ENCODE measurements around the gene GH1. TPM values are rescaled to one million over a fixed set of nuclear protein-coding genes. Genes with fewer than 3 reads are reported as not detected.
"Not testable (repeated sequence)": the region's sequence is repeated elsewhere in the genome, so short reads cannot be mapped to it uniquely, and the experiment has no call there.

GH1 gene
- total RNA-seq, 1 experiment from 2014 or later = not detected

- Histone ChIP-seq H3K9me3 (ENCODE audit: low read depth, low read length, poor library complexity, severe bottlenecking) (no peaks in the 10 kb centered on the region), H3K36me3 (ENCODE audit: insufficient read depth, low read length, poor library complexity, severe bottlenecking) (no peaks in the 10 kb centered on the region), H3K27ac (ENCODE audit: low read depth, low read length, poor library complexity, severe bottlenecking) (no peak overlapping the region), H3K4me1 (ENCODE audit: insufficient read depth, low read length, poor library complexity, severe bottlenecking) (peaks cover 13% of the 10 kb centered on the region), H3K4me3 (ENCODE audit: low read depth, low read length, poor library complexity, severe bottlenecking) (no peak overlapping the region), H3K27me3 (replicated peaks; ENCODE audit: insufficient read depth, low read depth, low read length, poor library complexity) (no peaks in the 10 kb centered on the region)
- TF ChIP-seq CTCF (conservative IDR thresholded peaks at IDR 0.05; ENCODE audit: low read depth, low read length) = no peak
- TF ChIP-seq EZH2 (IDR thresholded peaks at IDR 0.05; ENCODE audit: borderline replicate concordance, low read depth, low read length, poor library complexity, severe bottlenecking) = no peak
- CTCF ChIA-PET = interaction anchor here (0.8 kb wide), 1 partner anchor 9 kb away, joined by 4 read pairs; the partner anchor contains the start of gene GH1
- no peak for DNase-seq (ENCODE audit: low spot score)
- intact Hi-C loops (cut with micrococcal nuclease; ENCODE audit: unreplicated experiment) = no loop called here
- POLR2A ChIA-PET (ENCODE audit: low non-redundant PET) = no interaction called here
- BruUV-seq (replicated peaks) = no TSS peak
Measured at GRCh38 chr17:63927464-63928171, 9.0 kb upstream of the GH1 start.

GRCh38 chr17:63926164-63926563 is 7.5 kb upstream of the GH1 start:
- BruUV-seq (replicated peaks) = no TSS peak
- Histone ChIP-seq H3K27ac (ENCODE audit: low read depth, low read length, poor library complexity, severe bottlenecking) (no peak overlapping the region), H3K4me1 (ENCODE audit: insufficient read depth, low read length, poor library complexity, severe bottlenecking) (no peaks in the 10 kb centered on the region), H3K4me3 (ENCODE audit: low read depth, low read length, poor library complexity, severe bottlenecking) (no peak overlapping the region), H3K27me3 (replicated peaks; ENCODE audit: insufficient read depth, low read depth, low read length, poor library complexity) (no peaks in the 10 kb centered on the region), H3K36me3 (ENCODE audit: insufficient read depth, low read length, poor library complexity, severe bottlenecking) (no peaks in the 10 kb centered on the region), H3K9me3 (ENCODE audit: low read depth, low read length, poor library complexity, severe bottlenecking) (no peaks in the 10 kb centered on the region)
- no peak for TF ChIP-seq CTCF (conservative IDR thresholded peaks at IDR 0.05; ENCODE audit: low read depth, low read length)
- no peak for TF ChIP-seq EZH2 (IDR thresholded peaks at IDR 0.05; ENCODE audit: borderline replicate concordance, low read depth, low read length, poor library complexity, severe bottlenecking)
- CTCF ChIA-PET = no interaction called here
- POLR2A ChIA-PET (ENCODE audit: low non-redundant PET) = interaction anchor here (0.6 kb wide), 1 partner anchor 11 kb away, joined by 11 read pairs; no protein-coding TSS in a partner anchor
- no peak for DNase-seq (ENCODE audit: low spot score)
- intact Hi-C loops (cut with micrococcal nuclease; ENCODE audit: unreplicated experiment) = no loop called here

- no peak overlapping the region for H3K27ac ChIP-seq (ENCODE audit: low read depth, low read length, poor library complexity, severe bottlenecking)
- ChIA-PET CTCF (no interaction called here), POLR2A (ENCODE audit: low non-redundant PET) (no interaction called here)
- intact Hi-C loops (cut with micrococcal nuclease; ENCODE audit: unreplicated experiment) = no loop called here
- H3K4me1 ChIP-seq (ENCODE audit: insufficient read depth, low read length, poor library complexity, severe bottlenecking) = no peaks in the 10 kb centered on the region
- BruUV-seq (replicated peaks) = no TSS peak
- no peak for DNase-seq (ENCODE audit: low spot score)
- no peak overlapping the region for H3K4me3 ChIP-seq (ENCODE audit: low read depth, low read length, poor library complexity, severe bottlenecking)
- no peaks in the 10 kb centered on the region for H3K36me3 ChIP-seq (ENCODE audit: insufficient read depth, low read length, poor library complexity, severe bottlenecking)
- no peaks in the 10 kb centered on the region for H3K27me3 ChIP-seq (replicated peaks; ENCODE audit: insufficient read depth, low read depth, low read length, poor library complexity)
- H3K9me3 ChIP-seq (ENCODE audit: low read depth, low read length, poor library complexity, severe bottlenecking) = no peaks in the 10 kb centered on the region
- TF ChIP-seq EZH2 (IDR thresholded peaks at IDR 0.05; ENCODE audit: borderline replicate concordance, low read depth, low read length, poor library complexity, severe bottlenecking) = no peak
- no peak for TF ChIP-seq CTCF (conservative IDR thresholded peaks at IDR 0.05; ENCODE audit: low read depth, low read length)
Measured at GRCh38 chr17:63925615-63926014, 7.0 kb upstream of the GH1 start.

GRCh38 chr17:63922402-63922801 is 3.8 kb upstream of the GH1 start:
- DNase-seq (ENCODE audit: low spot score); intact Hi-C loops (cut with micrococcal nuclease; ENCODE audit: unreplicated experiment); H3K27ac ChIP-seq (ENCODE audit: low read depth, low read length, poor library complexity, severe bottlenecking); H3K9me3 ChIP-seq (ENCODE audit: low read depth, low read length, poor library complexity, severe bottlenecking); H3K4me3 ChIP-seq (ENCODE audit: low read depth, low read length, poor library complexity, severe bottlenecking); BruUV-seq (replicated peaks); H3K4me1 ChIP-seq (ENCODE audit: insufficient read depth, low read length, poor library complexity, severe bottlenecking); H3K36me3 ChIP-seq (ENCODE audit: insufficient read depth, low read length, poor library complexity, severe bottlenecking); H3K27me3 ChIP-seq (replicated peaks; ENCODE audit: insufficient read depth, low read depth, low read length, poor library complexity); POLR2A ChIA-PET (ENCODE audit: low non-redundant PET): not testable (repeated sequence)
- CTCF ChIA-PET = interaction anchor here (0.7 kb wide), 1 partner anchor 107 kb away, joined by 3 read pairs; no protein-coding TSS in a partner anchor

- BruUV-seq (replicated peaks); intact Hi-C loops (cut with micrococcal nuclease; ENCODE audit: unreplicated experiment); H3K4me3 ChIP-seq (ENCODE audit: low read depth, low read length, poor library complexity, severe bottlenecking); H3K27me3 ChIP-seq (replicated peaks; ENCODE audit: insufficient read depth, low read depth, low read length, poor library complexity); H3K27ac ChIP-seq (ENCODE audit: low read depth, low read length, poor library complexity, severe bottlenecking); H3K36me3 ChIP-seq (ENCODE audit: insufficient read depth, low read length, poor library complexity, severe bottlenecking); POLR2A ChIA-PET (ENCODE audit: low non-redundant PET); DNase-seq (ENCODE audit: low spot score); H3K9me3 ChIP-seq (ENCODE audit: low read depth, low read length, poor library complexity, severe bottlenecking); H3K4me1 ChIP-seq (ENCODE audit: insufficient read depth, low read length, poor library complexity, severe bottlenecking): not testable (repeated sequence)
- CTCF ChIA-PET = interaction anchor here (2.3 kb wide), 1 partner anchor 213 kb away, joined by 16 read pairs; no protein-coding TSS in a partner anchor
Measured at GRCh38 chr17:63920779-63921178, 2.1 kb upstream of the GH1 start.
